ENCODE measurements around the gene LSAMP.

LSAMP gene

GRCh38 chr3:115899535-115899934 lies 545.8 kb downstream of the LSAMP start:
- Mint-ChIP-seq H3K9me3 (no peaks in the 10 kb centered on the region), H3K27me3 (peaks cover 19% of the 10 kb centered on the region), H3K27ac (no peak overlapping the region), H3K36me3 (no peaks in the 10 kb centered on the region), H3K4me3 (no peak overlapping the region), H3K4me1 (no peaks in the 10 kb centered on the region)
- ATAC-seq: no peak

- Mint-ChIP-seq H3K27me3 (peaks cover 19% of the 10 kb centered on the region), H3K36me3 (no peaks in the 10 kb centered on the region), H3K4me3 (no peak overlapping the region), H3K27ac (no peak overlapping the region), H3K4me1 (no peaks in the 10 kb centered on the region), H3K9me3 (no peaks in the 10 kb centered on the region)
- ATAC-seq: no peak
Observed at GRCh38 chr3:115898656-115899410, 546.5 kb downstream of the LSAMP start.

- Mint-ChIP-seq H3K36me3 (no peaks in the 10 kb centered on the region), H3K27me3 (peaks cover 18% of the 10 kb centered on the region), H3K27ac (no peak overlapping the region), H3K4me1 (no peaks in the 10 kb centered on the region), H3K9me3 (no peaks in the 10 kb centered on the region), H3K4me3 (no peak overlapping the region)
- ATAC-seq: no peak
Observed at GRCh38 chr3:115891006-115891636, 554.2 kb downstream of the LSAMP start.

GRCh38 chr3:115890579-115890978 lies 554.7 kb downstream of the LSAMP start:
- Mint-ChIP-seq H3K36me3 (no peaks in the 10 kb centered on the region), H3K4me3 (no peak overlapping the region), H3K27ac (no peak overlapping the region), H3K9me3 (no peaks in the 10 kb centered on the region), H3K27me3 (peaks cover 18% of the 10 kb centered on the region), H3K4me1 (no peaks in the 10 kb centered on the region)
- ATAC-seq: no peak

- H3K27me3 Mint-ChIP-seq: peaks cover 39% of the 10 kb centered on the region
- no peaks in the 10 kb centered on the region for H3K36me3 Mint-ChIP-seq
- H3K4me1 Mint-ChIP-seq: no peaks in the 10 kb centered on the region
- no peak overlapping the region for H3K27ac Mint-ChIP-seq
- H3K9me3 Mint-ChIP-seq: no peaks in the 10 kb centered on the region
- no peak overlapping the region for H3K4me3 Mint-ChIP-seq
- ATAC-seq: no peak
Observed at GRCh38 chr3:115885621-115886020, 559.7 kb downstream of the LSAMP start.

DNA sequence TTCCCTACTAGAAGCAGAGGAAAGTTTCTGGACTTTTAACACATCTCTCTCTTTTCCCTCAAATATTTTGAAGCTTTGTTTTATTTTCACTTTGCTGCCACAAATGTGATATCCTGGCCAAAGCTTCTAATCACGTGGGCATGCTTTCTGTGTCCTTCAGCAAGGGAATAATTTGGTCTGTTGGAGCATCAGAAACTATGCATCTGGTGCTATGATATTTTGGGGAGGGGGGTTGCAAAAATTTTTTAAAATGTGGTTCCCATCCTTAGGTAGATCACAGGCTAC lies 567.7 kb downstream of the LSAMP start:
- Mint-ChIP-seq H3K27ac (no peak overlapping the region), H3K36me3 (no peaks in the 10 kb centered on the region), H3K9me3 (no peaks in the 10 kb centered on the region), H3K4me3 (no peak overlapping the region), H3K27me3 (peaks cover 8% of the 10 kb centered on the region), H3K4me1 (no peaks in the 10 kb centered on the region)
- ATAC-seq: no peak

DNA sequence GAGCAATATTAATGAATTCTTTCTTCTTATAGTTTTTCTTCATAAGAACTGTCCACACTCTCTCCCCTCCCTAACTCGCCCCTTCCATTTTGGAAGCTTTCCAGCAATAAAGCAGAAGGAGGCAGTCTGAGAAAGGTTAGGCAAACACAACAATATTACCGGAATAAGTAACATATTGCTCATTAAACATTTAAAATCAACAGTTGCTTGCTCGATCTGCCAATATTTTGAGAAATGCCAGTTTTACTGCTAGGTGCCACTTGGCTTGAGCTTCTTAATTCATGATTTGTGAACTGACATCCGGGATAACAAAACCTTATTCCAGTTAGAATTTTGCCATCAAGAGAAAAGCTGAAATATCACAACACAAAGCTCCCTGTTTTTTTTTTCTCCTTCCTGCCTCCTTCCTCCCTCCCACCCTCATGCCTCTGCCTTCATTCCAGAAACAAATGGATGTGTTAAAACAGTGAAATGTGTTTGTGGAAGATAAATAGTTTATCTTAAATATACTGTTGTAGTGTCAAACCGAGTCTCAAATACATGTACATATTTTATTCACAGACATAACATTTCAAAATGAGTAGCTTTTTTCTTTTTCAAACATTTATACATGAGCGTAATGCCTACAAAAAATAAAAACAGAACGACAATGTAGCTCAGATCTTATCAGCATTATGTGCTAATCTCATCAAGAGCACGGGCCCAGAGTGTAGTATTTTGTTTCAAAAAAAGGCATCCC lies 568.2 kb downstream of the LSAMP start:
- H3K36me3 Mint-ChIP-seq: no peaks in the 10 kb centered on the region
- H3K4me3 Mint-ChIP-seq: no peak overlapping the region
- ATAC-seq: no peak
- no peak overlapping the region for H3K27ac Mint-ChIP-seq
- peaks cover 8% of the 10 kb centered on the region for H3K27me3 Mint-ChIP-seq
- no peaks in the 10 kb centered on the region for H3K9me3 Mint-ChIP-seq
- no peaks in the 10 kb centered on the region for H3K4me1 Mint-ChIP-seq

DNA sequence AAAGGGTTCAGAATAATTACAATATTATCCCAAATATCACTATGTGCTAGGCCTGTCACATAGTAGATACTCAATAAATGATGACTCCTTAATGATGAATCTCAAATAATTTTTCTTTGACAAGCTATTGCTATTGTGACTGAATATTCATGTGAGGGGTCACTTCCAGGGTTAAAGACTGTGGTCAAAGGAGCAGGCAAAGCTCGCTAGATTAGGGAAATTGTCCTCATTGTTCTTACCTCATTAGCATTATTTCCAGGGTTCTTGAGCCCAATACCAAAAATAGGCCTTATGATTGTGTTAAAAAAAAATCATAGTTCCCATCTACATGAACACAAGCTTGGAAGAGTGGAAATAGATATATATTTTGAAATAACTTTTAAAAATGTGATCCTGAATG lies 569.8 kb downstream of the LSAMP start:
- Mint-ChIP-seq H3K4me1 (no peaks in the 10 kb centered on the region), H3K27ac (no peak overlapping the region), H3K27me3 (peaks cover 8% of the 10 kb centered on the region), H3K9me3 (no peaks in the 10 kb centered on the region), H3K36me3 (no peaks in the 10 kb centered on the region), H3K4me3 (no peak overlapping the region)
- no peak for ATAC-seq

- no peaks in the 10 kb centered on the region for H3K4me1 Mint-ChIP-seq
- H3K9me3 Mint-ChIP-seq: no peaks in the 10 kb centered on the region
- H3K27ac Mint-ChIP-seq: no peak overlapping the region
- H3K4me3 Mint-ChIP-seq: no peak overlapping the region
- ATAC-seq: no peak
- peaks cover 7% of the 10 kb centered on the region for H3K27me3 Mint-ChIP-seq
- H3K36me3 Mint-ChIP-seq: no peaks in the 10 kb centered on the region
Observed at GRCh38 chr3:115871735-115872134, 573.6 kb downstream of the LSAMP start.

DNA sequence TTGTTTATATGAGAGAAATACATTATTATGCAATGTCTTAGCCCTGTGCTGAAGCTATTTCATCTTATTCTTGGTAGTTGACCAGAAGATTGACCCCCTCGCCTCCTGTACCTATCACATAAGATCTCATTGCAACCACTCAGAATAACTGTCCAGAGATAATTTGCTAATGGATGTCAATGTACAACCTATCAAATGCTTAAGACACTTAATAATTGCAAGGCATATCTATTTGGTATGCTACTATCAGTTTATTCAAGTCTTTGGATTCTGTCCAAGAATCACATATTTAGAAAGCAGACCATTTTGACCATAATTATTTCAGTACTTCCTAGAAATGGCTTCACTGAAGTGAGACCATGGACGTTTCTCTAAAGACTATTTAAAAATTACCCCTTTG lies 580.4 kb downstream of the LSAMP start:
- Mint-ChIP-seq H3K27ac (no peak overlapping the region), H3K4me1 (no peaks in the 10 kb centered on the region)
- no peak for ATAC-seq

DNA sequence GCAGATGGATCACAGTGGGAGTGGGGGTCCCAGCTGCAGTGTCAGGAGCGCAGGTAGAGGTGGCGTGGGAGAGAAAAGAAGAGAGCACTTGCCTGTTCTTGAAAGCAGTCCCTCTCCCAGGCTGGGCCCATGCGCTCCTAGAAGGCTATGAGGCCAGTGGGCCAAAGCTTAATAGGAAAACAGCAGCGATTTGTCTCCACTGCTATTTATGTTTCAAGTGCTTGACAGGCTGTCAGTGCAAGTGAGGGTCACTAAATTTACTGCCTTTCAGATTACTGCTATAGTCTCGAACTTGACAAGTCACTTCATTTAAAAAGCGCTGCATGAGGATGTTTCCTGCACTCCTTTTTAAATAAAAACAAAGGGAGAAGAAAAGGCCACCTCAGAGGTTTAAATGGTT lies 582.4 kb downstream of the LSAMP start:
- H3K27me3 Mint-ChIP-seq: peaks cover 54% of the 10 kb centered on the region
- H3K36me3 Mint-ChIP-seq: no peaks in the 10 kb centered on the region
- ATAC-seq: no peak
- no peaks in the 10 kb centered on the region for H3K9me3 Mint-ChIP-seq
- H3K27ac Mint-ChIP-seq: no peak overlapping the region
- no peaks in the 10 kb centered on the region for H3K4me1 Mint-ChIP-seq
- H3K4me3 Mint-ChIP-seq: no peak overlapping the region

More for the DNA sequence above, 580.4 kb downstream of the LSAMP start:
- H3K4me3 Mint-ChIP-seq: no peak overlapping the region
- H3K36me3 Mint-ChIP-seq: no peaks in the 10 kb centered on the region
- peaks cover 37% of the 10 kb centered on the region for H3K27me3 Mint-ChIP-seq
- H3K9me3 Mint-ChIP-seq: no peaks in the 10 kb centered on the region

DNA sequence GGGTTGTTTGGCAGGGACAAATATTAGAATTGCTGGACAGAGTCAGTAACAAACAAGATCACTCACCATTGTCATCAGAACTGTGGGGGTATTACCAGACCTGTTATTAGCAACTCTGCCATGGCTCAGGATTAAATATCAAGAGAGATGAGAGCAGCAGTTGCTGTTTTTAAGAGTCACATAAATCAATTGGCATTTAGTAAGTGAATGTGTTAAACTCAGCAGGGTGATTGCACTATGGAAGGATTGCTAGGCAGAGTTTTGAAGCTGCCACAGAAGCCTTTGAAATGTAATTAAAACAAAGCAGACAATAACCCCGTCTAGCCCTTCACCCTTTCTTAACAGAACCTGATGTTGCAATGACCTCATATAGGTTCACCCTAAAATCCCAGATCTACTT lies 583.2 kb downstream of the LSAMP start:
- Mint-ChIP-seq H3K9me3 (no peaks in the 10 kb centered on the region), H3K4me3 (no peak overlapping the region), H3K27me3 (peaks cover 55% of the 10 kb centered on the region), H3K4me1 (no peaks in the 10 kb centered on the region), H3K27ac (no peak overlapping the region), H3K36me3 (no peaks in the 10 kb centered on the region)
- no peak for ATAC-seq

DNA sequence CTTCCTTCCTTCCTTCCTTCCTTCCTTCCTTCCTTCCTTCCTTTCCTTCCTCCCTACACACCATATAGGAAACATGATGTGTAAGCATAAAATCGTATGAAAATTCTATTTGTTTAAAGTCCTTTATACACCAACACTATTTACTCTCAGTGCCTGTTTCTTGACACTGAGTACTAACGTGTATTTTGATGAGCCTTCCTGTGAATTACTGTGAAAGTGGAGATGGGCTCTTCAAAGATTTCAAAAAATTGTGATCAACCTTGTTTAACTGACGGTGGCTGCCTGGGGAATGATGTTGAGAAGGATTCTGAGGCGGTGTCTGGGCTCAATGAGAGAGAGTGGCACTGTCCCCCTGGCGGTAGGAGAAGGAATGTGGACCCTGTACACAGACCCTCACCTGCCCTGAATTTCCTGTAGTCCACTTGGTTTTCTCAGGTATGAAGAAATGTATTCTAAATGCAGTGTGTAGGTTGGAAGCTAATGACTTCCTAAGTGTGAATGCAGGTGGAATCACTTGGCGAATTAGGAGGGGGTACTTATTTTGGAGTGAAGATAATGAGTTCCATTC lies 584.0 kb downstream of the LSAMP start:
- Mint-ChIP-seq H3K4me1 (no peaks in the 10 kb centered on the region), H3K36me3 (no peaks in the 10 kb centered on the region), H3K27ac (no peak overlapping the region), H3K4me3 (no peak overlapping the region), H3K9me3 (no peaks in the 10 kb centered on the region), H3K27me3 (peaks cover 47% of the 10 kb centered on the region)
- no peak for ATAC-seq

GRCh38 chr3:115860766-115861165 lies 584.5 kb downstream of the LSAMP start:
- H3K4me1 Mint-ChIP-seq: no peaks in the 10 kb centered on the region
- H3K36me3 Mint-ChIP-seq: no peaks in the 10 kb centered on the region
- H3K27me3 Mint-ChIP-seq: peaks cover 51% of the 10 kb centered on the region
- no peak overlapping the region for H3K4me3 Mint-ChIP-seq
- no peaks in the 10 kb centered on the region for H3K9me3 Mint-ChIP-seq
- no peak for ATAC-seq
- H3K27ac Mint-ChIP-seq: no peak overlapping the region

DNA sequence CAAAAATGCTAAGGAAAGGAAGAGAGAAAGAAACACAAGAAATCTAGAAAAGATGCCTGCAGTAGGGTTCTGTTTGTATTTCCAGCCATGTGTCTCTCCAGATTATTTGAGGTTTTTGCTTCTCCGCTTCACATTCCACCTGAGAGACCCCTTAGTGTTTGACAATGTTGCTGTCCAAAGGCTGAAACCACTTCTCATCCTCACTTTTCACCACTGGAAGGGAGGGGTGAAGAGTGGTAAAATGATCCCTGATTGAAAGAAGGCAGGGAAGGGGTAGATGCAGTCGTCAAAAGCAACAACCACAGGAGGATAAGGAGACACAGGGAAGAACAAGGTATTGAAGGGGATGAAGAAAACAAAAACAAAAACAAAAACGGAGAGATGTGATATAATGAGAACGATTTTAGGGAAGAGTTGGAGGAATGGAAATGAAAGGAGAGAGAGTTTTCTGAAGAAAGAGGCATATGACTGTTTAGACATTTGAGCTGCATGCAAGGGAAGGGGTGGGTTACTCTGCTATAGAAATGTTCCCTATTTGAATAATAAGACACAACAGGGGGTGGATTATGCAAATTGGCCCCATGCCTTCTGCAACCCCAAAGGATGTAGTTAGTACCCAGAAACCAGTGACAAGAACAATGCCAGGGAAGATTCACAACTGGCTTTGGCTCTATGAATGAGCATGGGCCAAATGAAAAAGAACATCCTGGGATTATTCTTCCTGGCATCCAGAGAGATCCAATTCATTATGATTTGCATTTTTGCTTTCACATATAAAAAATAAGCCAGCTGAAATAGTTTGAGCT lies 586.1 kb downstream of the LSAMP start:
- no peak for ATAC-seq
- no peaks in the 10 kb centered on the region for H3K9me3 Mint-ChIP-seq
- no peak overlapping the region for H3K27ac Mint-ChIP-seq
- no peak overlapping the region for H3K4me3 Mint-ChIP-seq
- H3K4me1 Mint-ChIP-seq: no peaks in the 10 kb centered on the region
- no peaks in the 10 kb centered on the region for H3K36me3 Mint-ChIP-seq
- H3K27me3 Mint-ChIP-seq: peaks cover 57% of the 10 kb centered on the region
